ENCODE measurements around the gene DAB2IP.

Gene DAB2IP

GRCh38 chr9:121667214-121667613, 15.8 kb downstream of the DAB2IP start:
- DNase-seq = no peak

GRCh38 chr9:121667890-121668289, 16.5 kb downstream of the DAB2IP start:
- no peak for DNase-seq

- no peak for DNase-seq
These were observed 19.0 kb downstream of the DAB2IP start for GRCh38 chr9:121670431-121670830.

DNA sequence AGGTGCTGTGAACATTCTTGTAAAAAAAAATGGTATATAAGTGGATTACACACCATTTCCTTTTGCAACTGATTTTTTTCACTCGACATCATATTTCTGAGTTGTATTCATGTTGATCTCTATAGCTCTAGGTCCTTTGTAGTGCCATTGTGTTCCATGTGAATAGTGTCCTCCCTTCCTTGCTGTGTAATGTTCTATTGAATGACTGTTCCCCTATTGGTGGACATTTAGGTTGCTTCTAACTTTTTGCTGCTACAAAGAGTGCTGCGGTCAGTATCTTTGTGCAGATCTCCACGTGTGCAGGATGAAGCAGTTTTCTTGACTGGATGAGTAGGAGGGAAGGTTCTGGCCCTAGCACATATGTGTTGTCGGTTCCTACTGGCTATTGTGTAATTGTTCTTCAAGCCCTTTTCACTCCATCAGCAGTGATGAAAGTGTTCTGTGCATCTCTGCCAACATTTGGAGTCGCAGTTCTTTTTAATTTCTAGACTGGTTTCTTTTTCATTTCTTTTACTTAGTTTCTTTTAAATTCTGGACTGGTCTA, 20.2 kb downstream of the DAB2IP start:
- DNase-seq = no peak

GRCh38 chr9:121672213-121672612, 20.8 kb downstream of the DAB2IP start:
- DNase-seq = no peak

- no peak for DNase-seq
These were observed 21.6 kb downstream of the DAB2IP start for GRCh38 chr9:121672986-121673385.

DNA sequence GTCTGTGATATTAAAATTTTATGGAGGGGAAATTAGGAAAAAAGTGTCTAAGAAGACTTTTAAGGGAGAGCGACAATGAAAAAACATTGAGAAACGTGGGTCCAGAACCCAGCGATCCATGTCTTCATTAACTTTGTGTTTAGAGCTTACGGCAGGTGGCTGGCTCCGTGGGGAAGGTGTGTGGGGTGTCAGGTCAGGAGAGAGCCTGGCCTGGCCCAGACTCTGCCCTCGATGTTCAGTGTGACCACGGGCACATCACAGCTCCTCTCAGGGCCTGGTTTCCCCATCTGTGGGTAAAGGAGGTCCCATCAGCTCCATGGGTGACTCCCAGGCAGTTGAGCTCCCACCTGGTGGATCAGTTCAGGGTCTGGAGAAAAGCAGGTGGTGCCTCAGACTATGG, 22.1 kb downstream of the DAB2IP start:
- no peak for DNase-seq

DNA sequence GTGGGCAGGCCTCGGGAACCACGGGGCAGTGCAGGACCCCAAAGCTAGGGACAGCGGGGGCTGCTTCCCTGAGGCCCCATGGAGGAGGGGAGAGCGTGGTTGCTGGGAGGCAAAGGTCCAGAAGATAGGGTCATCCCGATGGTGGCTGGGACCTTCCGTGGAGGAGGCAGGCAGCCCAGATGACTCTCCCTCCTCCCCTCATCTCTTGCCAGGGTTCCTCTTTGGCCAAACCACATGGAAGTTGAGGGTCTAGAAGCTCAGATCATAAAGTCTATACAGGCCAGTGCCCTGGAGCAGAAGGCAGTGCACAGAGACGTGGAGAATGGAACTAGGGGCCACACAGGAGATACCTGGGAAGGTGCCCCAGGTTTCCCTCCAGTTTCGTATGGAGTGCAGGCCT, 22.6 kb downstream of the DAB2IP start:
- no peak for DNase-seq

GRCh38 chr9:121674952-121675351, 23.5 kb downstream of the DAB2IP start:
- no peak for DNase-seq

DNA sequence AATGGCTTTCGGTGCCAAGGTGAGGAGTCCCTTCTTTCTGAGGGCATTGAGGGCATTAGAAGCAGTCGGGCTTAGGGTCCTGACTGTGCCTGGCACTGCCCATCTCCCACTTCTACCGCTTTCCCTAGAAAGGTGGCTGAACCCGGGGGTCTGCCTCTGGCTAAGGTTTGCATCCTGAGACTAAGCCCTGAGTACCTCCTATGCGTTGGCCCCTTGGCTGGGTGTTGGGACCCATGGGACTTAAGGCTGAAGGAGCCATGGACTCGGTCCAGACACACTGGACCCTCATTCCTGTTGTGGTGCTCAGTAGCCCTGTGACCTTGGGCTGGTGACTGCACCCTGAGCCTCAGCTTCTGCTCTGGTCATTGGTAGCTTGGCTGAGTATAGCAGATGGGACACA, 23.9 kb downstream of the DAB2IP start:
- no peak for DNase-seq

DNA sequence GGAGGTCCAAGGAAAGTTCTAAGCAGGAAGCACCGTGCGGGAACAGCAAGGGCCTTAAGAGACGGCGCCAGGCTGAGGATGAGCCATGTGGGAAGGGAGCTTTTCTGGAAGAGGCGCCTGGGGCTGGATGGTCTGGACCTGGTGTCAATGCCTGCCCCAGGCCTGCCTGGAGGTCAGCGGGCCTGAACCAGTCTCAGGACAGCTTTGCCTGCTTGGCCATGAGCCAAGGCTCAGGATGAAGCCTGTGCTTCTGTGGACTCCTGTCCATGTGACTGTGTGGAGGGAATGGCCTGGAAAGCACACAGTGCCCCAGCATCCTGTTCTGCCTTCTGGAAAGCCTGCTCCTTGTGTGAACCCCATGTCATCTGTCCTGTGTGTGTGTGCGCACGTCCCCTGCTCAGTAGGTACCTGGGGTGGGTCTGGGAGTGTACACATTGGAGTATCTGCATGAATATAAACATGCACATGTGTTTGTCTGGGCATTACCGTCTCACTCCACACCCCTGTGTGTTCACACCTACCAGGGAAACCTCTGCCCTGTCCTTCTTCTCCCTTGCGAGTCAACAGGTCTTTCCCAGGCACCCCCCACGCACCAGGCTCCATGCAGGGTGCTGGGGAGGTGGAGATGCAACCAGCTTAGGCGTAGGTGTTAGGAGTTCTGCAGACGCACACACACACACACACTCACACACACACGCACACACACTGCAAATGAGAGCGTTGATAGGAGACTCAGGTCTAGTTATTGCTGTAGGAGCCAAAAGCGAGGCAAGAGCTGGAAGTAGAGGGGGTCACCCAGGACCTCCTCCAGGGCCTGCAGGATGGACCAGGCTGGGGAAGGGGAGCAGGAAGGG, 24.8 kb downstream of the DAB2IP start:
- no peak for DNase-seq

GRCh38 chr9:121676926-121677325, 25.5 kb downstream of the DAB2IP start:
- DNase-seq = no peak

- DNase-seq = no peak
These were observed 27.1 kb downstream of the DAB2IP start for GRCh38 chr9:121678501-121679022.

- no peak for DNase-seq
These were observed 28.6 kb downstream of the DAB2IP start for GRCh38 chr9:121679901-121680635.

DNA sequence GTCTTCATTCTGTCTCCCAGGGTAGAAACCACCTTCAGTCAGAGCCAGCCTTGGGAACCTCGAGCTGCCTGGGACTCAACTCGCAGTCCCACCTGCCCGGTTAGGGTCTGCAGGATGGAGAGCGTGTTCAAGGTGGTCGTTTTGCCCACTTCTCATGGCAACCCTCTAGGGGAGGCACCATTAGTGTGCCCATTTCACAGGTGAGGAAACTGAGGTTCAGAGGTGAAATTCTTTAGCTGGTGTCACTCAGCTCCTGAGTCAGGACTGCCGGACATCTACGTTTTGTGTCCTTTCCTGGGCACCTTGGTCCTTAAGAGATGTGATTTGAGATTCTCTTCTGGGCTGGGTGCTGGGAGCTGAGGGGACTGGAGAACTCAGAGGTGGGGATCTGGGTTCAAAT, 30.0 kb downstream of the DAB2IP start:
- no peak for DNase-seq

- DNase-seq = no peak
These were observed 30.8 kb downstream of the DAB2IP start for GRCh38 chr9:121682201-121682600.

DNA sequence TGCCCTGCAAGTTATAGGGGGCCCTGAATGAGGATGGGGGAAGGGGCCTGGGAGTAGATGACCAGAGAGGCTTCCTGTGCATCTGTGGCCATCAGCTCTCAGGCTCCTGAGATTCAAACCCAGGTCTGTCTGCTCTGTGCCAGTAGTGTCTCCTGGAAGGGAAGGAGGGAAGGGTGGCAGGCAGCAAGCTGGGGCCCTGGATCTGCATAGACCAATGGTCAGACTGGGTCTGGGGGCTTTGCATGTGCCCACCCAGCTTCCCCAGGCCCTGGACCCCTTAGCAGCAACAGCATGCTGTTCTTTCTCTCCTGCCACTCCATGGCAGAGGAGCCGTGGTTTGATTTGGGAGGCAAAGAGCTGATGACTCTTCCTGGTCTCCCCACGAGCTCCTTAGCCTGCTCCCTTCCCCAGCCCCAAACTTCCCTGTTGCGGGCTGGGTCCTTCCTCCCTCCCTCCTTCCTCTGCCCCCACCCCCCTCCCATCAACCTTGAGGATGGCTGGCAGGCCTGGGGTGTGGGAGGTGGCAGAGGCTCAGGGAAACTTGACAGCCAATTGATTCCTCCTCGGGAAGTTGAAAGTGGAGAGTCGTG, 31.6 kb downstream of the DAB2IP start:
- no peak for DNase-seq

GRCh38 chr9:121683652-121684051, 32.2 kb downstream of the DAB2IP start:
- no peak for DNase-seq

DNA sequence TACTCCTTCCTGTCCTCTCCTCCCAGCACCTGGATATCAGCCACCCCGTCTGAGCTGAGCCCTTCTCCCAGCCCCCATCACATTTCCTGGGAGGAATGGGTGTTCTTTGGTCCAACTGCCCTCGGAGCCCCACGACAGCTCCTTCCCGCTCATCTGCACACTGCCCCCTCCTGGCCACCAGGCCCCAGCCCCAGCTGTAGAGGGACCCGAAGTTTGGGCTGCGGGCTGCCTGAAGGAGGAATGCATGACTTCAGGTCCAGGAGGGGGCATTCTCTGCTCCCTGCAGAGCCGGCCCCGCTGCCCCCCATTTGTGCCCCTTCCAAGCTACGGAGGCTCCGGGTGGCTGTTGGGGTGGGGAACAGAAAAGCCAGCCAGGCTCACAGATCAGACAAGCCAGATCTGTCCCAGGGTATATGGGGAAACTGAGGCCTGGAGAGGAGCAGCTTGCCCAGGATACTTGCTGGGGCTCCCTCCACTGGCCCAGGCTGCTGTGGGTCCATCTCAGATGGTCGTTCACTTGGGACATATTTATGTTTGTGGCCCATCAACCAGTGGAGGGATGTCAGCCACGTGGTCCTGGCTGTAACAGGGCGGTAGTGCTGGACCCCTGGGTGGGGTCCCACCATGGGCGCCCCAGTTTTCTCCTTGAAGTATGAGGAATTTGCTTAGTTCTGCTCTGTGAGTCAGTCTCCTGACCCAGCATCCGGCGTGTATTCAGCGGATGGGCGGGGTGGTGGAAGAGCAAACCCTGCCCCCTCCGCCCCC, 33.1 kb downstream of the DAB2IP start:
- DNase-seq = no peak

GRCh38 chr9:121685146-121685794, 33.8 kb downstream of the DAB2IP start:
- no peak for DNase-seq

GRCh38 chr9:121685795-121686377, 34.5 kb downstream of the DAB2IP start:
- no peak for DNase-seq

Data from MV-4-11 (cell line).